ENCODE results near the gene SULT6B1.
A peak's percentile ranks its signal among the peaks of the same experiment; 100 is the strongest.
"Not testable (repeated sequence)": the region's sequence is repeated elsewhere in the genome, so short reads cannot be mapped to it uniquely, and the experiment has no call there.

SULT6B1 gene, protein sequence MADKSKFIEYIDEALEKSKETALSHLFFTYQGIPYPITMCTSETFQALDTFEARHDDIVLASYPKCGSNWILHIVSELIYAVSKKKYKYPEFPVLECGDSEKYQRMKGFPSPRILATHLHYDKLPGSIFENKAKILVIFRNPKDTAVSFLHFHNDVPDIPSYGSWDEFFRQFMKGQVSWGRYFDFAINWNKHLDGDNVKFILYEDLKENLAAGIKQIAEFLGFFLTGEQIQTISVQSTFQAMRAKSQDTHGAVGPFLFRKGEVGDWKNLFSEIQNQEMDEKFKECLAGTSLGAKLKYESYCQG

GRCh38 chr2:37188570-37188969 is at the start of gene SULT6B1:
Gene SULT6B1 (minus strand): TSS chr2:37188670. CDS start chr2:37188640, 30 bp downstream.
- Histone ChIP-seq H3K9ac (ENCODE audit: low read depth in 1 of 2, low read length in 2 of 2) (no peak within 1 kb of the TSS), H3K27ac (ENCODE audit: low read depth in 2 of 2, low read length in 2 of 2) (no peak within 1 kb of the TSS), H3K4me3 (ENCODE audit: low read length in 2 of 2) (no peak within 1 kb of the TSS), H3K9me3 (ENCODE audit: control insufficient read depth in 2 of 2, low read length in 2 of 2) (no peaks in the 10 kb centered on the region), H3K27me3 (ENCODE audit: control insufficient read depth in 2 of 2, insufficient read depth in 2 of 2, low read length in 2 of 2) (no peaks in the 10 kb centered on the region), H3K36me3 (ENCODE audit: control insufficient read depth in 2 of 2, insufficient read depth in 2 of 2, low read length in 2 of 2) (no peaks in the 10 kb centered on the region), H3K4me1 (ENCODE audit: control insufficient read depth in 2 of 2, insufficient read depth in 2 of 2, low read length in 2 of 2) (no peaks in the 10 kb centered on the region)

DNA sequence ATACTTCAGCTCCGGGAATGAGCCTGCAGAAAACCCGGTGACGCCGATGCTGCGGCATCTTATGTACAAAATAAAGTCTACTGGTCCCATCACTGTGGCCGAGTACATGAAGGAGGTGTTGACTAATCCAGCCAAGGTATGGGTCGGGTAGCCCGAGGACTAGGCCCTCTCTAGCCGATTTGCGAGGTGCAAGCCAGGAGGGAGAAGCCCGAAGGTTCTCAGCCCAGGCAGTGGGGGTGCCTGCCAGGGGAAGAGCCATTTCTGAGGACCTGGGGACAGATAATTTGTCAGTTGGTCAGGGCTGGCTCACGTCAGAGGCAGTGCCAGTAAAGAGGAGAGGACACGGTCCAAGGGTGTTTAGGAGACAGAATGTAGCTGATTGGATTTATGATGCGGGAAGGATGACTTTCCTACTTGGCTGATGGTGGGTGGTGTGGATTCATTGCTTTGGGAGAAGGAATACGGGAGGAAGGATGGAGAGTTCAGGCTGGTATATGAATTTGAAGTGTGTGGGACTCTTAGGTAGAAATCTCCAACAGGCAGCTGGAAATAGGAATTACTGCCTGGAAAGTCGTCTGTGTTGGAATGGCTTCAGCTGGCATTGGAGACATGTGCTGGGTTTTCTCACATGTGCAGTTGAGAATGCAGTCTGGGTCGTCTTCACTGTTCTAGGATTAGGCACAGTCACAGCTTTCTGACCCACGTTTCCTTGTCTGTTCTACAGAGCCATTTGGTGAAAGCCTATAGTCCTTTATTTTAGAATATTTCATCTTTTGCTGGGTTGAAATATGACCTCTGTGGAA is 43.9 kb upstream of the SULT6B1 start:
- H3K27ac ChIP-seq (ENCODE audit: low read depth in 2 of 2, low read length in 2 of 2) = peak overlapping the region; percentile 89 to 97
- H3K9ac ChIP-seq (ENCODE audit: low read depth in 1 of 2, low read length in 2 of 2) = peak overlapping the region; percentile 93 to 95
- peaks cover 12 to 17% of the 10 kb centered on the region in 2 donors for H3K36me3 ChIP-seq (ENCODE audit: control insufficient read depth in 2 of 2, insufficient read depth in 2 of 2, low read length in 2 of 2)
- H3K9me3 ChIP-seq (ENCODE audit: control insufficient read depth in 2 of 2, low read length in 2 of 2) = no peaks in the 10 kb centered on the region
- H3K4me1 ChIP-seq (ENCODE audit: control insufficient read depth in 2 of 2, insufficient read depth in 2 of 2, low read length in 2 of 2) = peaks cover 20 to 22% of the 10 kb centered on the region in 2 donors
- no peaks in the 10 kb centered on the region for H3K27me3 ChIP-seq (ENCODE audit: control insufficient read depth in 2 of 2, insufficient read depth in 2 of 2, low read length in 2 of 2)
- peak overlapping the region; percentile 90 to 91 for H3K4me3 ChIP-seq (ENCODE audit: low read length in 2 of 2)

DNA sequence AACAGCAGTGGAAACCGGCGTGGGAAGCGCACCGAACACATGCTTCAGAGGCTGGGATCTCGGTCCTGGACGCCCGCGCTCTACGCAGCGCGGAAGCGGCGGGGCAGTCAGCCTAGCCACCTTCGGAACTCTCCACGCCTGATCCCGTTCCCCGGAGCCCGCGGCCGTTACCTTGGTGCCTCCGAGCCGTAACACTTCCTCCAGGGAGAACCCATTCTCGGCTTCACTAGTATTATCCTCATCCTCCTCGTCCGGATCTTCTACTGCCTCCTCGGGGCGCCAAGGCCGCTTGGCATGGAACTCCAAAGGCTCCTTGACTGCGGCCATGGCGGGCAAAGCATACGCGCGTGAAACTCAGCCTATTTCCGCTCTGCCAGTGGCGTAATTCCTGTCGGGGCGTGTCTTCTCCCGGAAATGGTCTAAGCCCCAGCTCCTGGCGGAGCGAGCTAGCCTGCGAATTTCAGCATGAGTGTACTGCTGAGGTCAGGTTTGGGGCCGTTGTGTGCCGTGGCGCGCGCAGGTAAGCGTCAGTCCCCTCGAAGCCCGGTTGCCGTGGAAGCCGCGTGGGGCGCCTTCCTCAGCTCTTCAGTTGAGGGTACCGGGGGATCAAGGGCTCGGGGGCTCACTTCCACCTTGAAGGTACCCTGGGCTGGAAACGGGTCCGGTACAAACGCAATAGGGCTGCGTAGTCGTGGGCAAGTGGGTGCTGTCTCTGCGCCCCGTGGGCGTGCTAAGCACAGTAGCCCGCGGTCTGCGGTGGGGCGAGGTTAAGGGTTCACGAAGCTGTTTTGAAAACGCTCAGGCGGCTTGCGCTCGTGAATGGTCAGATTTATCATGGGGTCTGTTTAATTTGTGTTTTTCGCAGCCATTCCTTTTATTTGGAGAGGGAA is 43.0 kb upstream of the SULT6B1 start, which contains the start of the genes CEBPZ and NDUFAF7:
Gene CEBPZ, minus strand, starts transcription at position 356 of the 890 bp plus-strand sequence. Its CDS starts 29 bp downstream, at position 327.
Gene NDUFAF7, plus strand, starts transcription at position 418 of the 890 bp plus-strand sequence. Its CDS starts 48 bp downstream, at position 466.
- Histone ChIP-seq H3K36me3 (ENCODE audit: control insufficient read depth in 2 of 2, insufficient read depth in 2 of 2, low read length in 2 of 2) (peaks cover 17 to 24% of the 10 kb centered on the region in 2 donors), H3K4me3 (ENCODE audit: low read length in 2 of 2) (peak within 1 kb of the TSS; percentile 90 to 91), H3K27me3 (ENCODE audit: control insufficient read depth in 2 of 2, insufficient read depth in 2 of 2, low read length in 2 of 2) (no peaks in the 10 kb centered on the region), H3K9me3 (ENCODE audit: control insufficient read depth in 2 of 2, low read length in 2 of 2) (no peaks in the 10 kb centered on the region), H3K4me1 (ENCODE audit: control insufficient read depth in 2 of 2, insufficient read depth in 2 of 2, low read length in 2 of 2) (peaks cover 20 to 22% of the 10 kb centered on the region in 2 donors), H3K9ac (ENCODE audit: low read depth in 1 of 2, low read length in 2 of 2) (peak within 1 kb of the TSS; percentile 93 to 95), H3K27ac (ENCODE audit: low read depth in 2 of 2, low read length in 2 of 2) (peak within 1 kb of the TSS; percentile 89 to 97)

- peaks cover 20 to 22% of the 10 kb centered on the region in 2 donors for H3K4me1 ChIP-seq (ENCODE audit: control insufficient read depth in 2 of 2, insufficient read depth in 2 of 2, low read length in 2 of 2)
- no peaks in the 10 kb centered on the region for H3K9me3 ChIP-seq (ENCODE audit: control insufficient read depth in 2 of 2, low read length in 2 of 2)
- peaks cover 17 to 24% of the 10 kb centered on the region in 2 donors for H3K36me3 ChIP-seq (ENCODE audit: control insufficient read depth in 2 of 2, insufficient read depth in 2 of 2, low read length in 2 of 2)
- peak overlapping the region; percentile 89 to 97 for H3K27ac ChIP-seq (ENCODE audit: low read depth in 2 of 2, low read length in 2 of 2)
- H3K9ac ChIP-seq (ENCODE audit: low read depth in 1 of 2, low read length in 2 of 2) = peak overlapping the region; percentile 93 to 95
- H3K27me3 ChIP-seq (ENCODE audit: control insufficient read depth in 2 of 2, insufficient read depth in 2 of 2, low read length in 2 of 2) = no peaks in the 10 kb centered on the region
- peak overlapping the region; percentile 90 to 91 for H3K4me3 ChIP-seq (ENCODE audit: low read length in 2 of 2)
These were observed 42.1 kb upstream of the SULT6B1 start for GRCh38 chr2:37230581-37230980.

- Histone ChIP-seq H3K36me3 (ENCODE audit: control insufficient read depth in 2 of 2, insufficient read depth in 2 of 2, low read length in 2 of 2) (peaks cover 17 to 22% of the 10 kb centered on the region in 2 donors), H3K27me3 (ENCODE audit: control insufficient read depth in 2 of 2, insufficient read depth in 2 of 2, low read length in 2 of 2) (no peaks in the 10 kb centered on the region), H3K27ac (ENCODE audit: low read depth in 2 of 2, low read length in 2 of 2) (no peak overlapping the region), H3K4me1 (ENCODE audit: control insufficient read depth in 2 of 2, insufficient read depth in 2 of 2, low read length in 2 of 2) (peaks cover 20 to 22% of the 10 kb centered on the region in 2 donors), H3K9me3 (ENCODE audit: control insufficient read depth in 2 of 2, low read length in 2 of 2) (no peaks in the 10 kb centered on the region), H3K9ac (ENCODE audit: low read depth in 1 of 2, low read length in 2 of 2) (no peak overlapping the region), H3K4me3 (ENCODE audit: low read length in 2 of 2) (no peak overlapping the region)
These were observed 40.3 kb upstream of the SULT6B1 start for GRCh38 chr2:37228788-37229187.

GRCh38 chr2:37226863-37227262 is 38.4 kb upstream of the SULT6B1 start:
- Histone ChIP-seq H3K27me3 (ENCODE audit: control insufficient read depth in 2 of 2, insufficient read depth in 2 of 2, low read length in 2 of 2) (no peaks in the 10 kb centered on the region), H3K9ac (ENCODE audit: low read depth in 1 of 2, low read length in 2 of 2) (no peak overlapping the region), H3K27ac (ENCODE audit: low read depth in 2 of 2, low read length in 2 of 2) (no peak overlapping the region), H3K4me1 (ENCODE audit: control insufficient read depth in 2 of 2, insufficient read depth in 2 of 2, low read length in 2 of 2) (peaks cover 12 to 14% of the 10 kb centered on the region in 2 donors), H3K9me3 (ENCODE audit: control insufficient read depth in 2 of 2, low read length in 2 of 2) (no peaks in the 10 kb centered on the region), H3K36me3 (ENCODE audit: control insufficient read depth in 2 of 2, insufficient read depth in 2 of 2, low read length in 2 of 2) (peaks cover 31 to 32% of the 10 kb centered on the region in 2 donors), H3K4me3 (ENCODE audit: low read length in 2 of 2) (no peak overlapping the region)

DNA sequence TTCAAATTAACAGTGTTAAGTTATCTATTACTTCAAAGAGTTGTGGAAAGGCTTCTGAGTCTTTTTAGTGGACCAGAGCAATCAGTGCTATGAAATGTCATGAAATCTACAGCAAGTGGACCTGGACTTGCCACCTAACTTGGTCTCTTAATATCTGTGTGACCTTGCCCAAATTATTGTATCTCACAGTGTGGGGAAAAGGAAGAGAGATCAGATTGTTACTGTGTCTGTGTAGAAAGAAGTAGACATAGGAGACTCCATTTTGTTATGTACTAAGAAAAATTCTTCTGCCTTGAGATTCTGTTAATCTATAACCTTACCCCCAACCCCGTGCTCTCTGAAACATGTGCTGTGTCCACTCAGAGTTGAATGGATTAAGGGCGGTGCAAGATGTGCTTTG is 36.7 kb upstream of the SULT6B1 start:
- not testable (repeated sequence) for H3K4me1 ChIP-seq (ENCODE audit: control insufficient read depth in 2 of 2, insufficient read depth in 2 of 2, low read length in 2 of 2); H3K27me3 ChIP-seq (ENCODE audit: control insufficient read depth in 2 of 2, insufficient read depth in 2 of 2, low read length in 2 of 2); H3K9ac ChIP-seq (ENCODE audit: low read depth in 1 of 2, low read length in 2 of 2); H3K4me3 ChIP-seq (ENCODE audit: low read length in 2 of 2); H3K27ac ChIP-seq (ENCODE audit: low read depth in 2 of 2, low read length in 2 of 2); H3K9me3 ChIP-seq (ENCODE audit: control insufficient read depth in 2 of 2, low read length in 2 of 2)
- peaks cover 45% of the 10 kb centered on the region in 2 donors for H3K36me3 ChIP-seq (ENCODE audit: control insufficient read depth in 2 of 2, insufficient read depth in 2 of 2, low read length in 2 of 2)

GRCh38 chr2:37224063-37224462 is 35.6 kb upstream of the SULT6B1 start:
- Histone ChIP-seq H3K4me1 (ENCODE audit: control insufficient read depth in 2 of 2, insufficient read depth in 2 of 2, low read length in 2 of 2) (no peaks in the 10 kb centered on the region), H3K4me3 (ENCODE audit: low read length in 2 of 2) (no peak overlapping the region), H3K9ac (ENCODE audit: low read depth in 1 of 2, low read length in 2 of 2) (no peak overlapping the region), H3K27ac (ENCODE audit: low read depth in 2 of 2, low read length in 2 of 2) (no peak overlapping the region), H3K9me3 (ENCODE audit: control insufficient read depth in 2 of 2, low read length in 2 of 2) (no peaks in the 10 kb centered on the region), H3K36me3 (ENCODE audit: control insufficient read depth in 2 of 2, insufficient read depth in 2 of 2, low read length in 2 of 2) (peaks cover 49 to 52% of the 10 kb centered on the region in 2 donors), H3K27me3 (ENCODE audit: control insufficient read depth in 2 of 2, insufficient read depth in 2 of 2, low read length in 2 of 2) (no peaks in the 10 kb centered on the region)

GRCh38 chr2:37223131-37223530 is 34.7 kb upstream of the SULT6B1 start:
- Histone ChIP-seq H3K27me3 (ENCODE audit: control insufficient read depth in 2 of 2, insufficient read depth in 2 of 2, low read length in 2 of 2) (no peaks in the 10 kb centered on the region), H3K36me3 (ENCODE audit: control insufficient read depth in 2 of 2, insufficient read depth in 2 of 2, low read length in 2 of 2) (peaks cover 50 to 55% of the 10 kb centered on the region in 2 donors), H3K4me1 (ENCODE audit: control insufficient read depth in 2 of 2, insufficient read depth in 2 of 2, low read length in 2 of 2) (no peaks in the 10 kb centered on the region), H3K9ac (ENCODE audit: low read depth in 1 of 2, low read length in 2 of 2) (no peak overlapping the region), H3K27ac (ENCODE audit: low read depth in 2 of 2, low read length in 2 of 2) (no peak overlapping the region), H3K4me3 (ENCODE audit: low read length in 2 of 2) (no peak overlapping the region), H3K9me3 (ENCODE audit: control insufficient read depth in 2 of 2, low read length in 2 of 2) (no peaks in the 10 kb centered on the region)
